Right atrium auricular region (tissue), 2 donors: ENCODE measurements around the gene MLKL. TPM values are rescaled to one million over a fixed set of nuclear protein-coding genes. Genes with fewer than 3 reads are reported as not detected.
A peak's percentile ranks its signal among the peaks of the same experiment; 100 is the strongest.
"Not testable (repeated sequence)": the region's sequence is repeated elsewhere in the genome, so short reads cannot be mapped to it uniquely, and the experiment has no call there.

ENCODE experiments used
- DNase-seq: peaks from one replicate; pipeline ENCODE4 v3.0.0-alpha.2; 2019; ENCODE audit warnings: low spot score
- H3K27ac ChIP-seq, 2 donors: fragments of 200-600 bp; sonication (generic); 1 replicate in 1 of 2; 2 replicates in 1 of 2; pipeline ENCODE4 v1.5.1; 2016 to 2019
- H3K27me3 ChIP-seq, 2 donors: fragments of 200-600 bp; sonication (generic); one replicate each; pipeline versions ENCODE4 v1.5.1 to v1.6.0; 2017 to 2019
- H3K36me3 ChIP-seq: fragments of 200-600 bp; sonication (generic); one replicate; pipeline ENCODE4 v1.5.1; 2016
- H3K4me1 ChIP-seq, 2 donors: fragments of 200-600 bp; sonication (generic); one replicate each; pipeline versions ENCODE4 v1.5.1 to v1.6.0; 2017 to 2019
- H3K4me3 ChIP-seq, 2 donors: fragments of 200-600 bp; sonication (generic); 1 replicate in 1 of 2; 2 replicates in 1 of 2; pipeline ENCODE4 v1.5.1; 2017 to 2019; ENCODE audit warnings: mild to moderate bottlenecking in 1 of 2, moderate library complexity in 1 of 2
- H3K9me3 ChIP-seq, 2 donors: fragments of 200-600 bp; sonication (generic); one replicate each; pipeline ENCODE4 v1.5.1; 2019
- total RNA-seq, 2 donors: library from RNA; depleted of rRNA; stranded (reverse); fragments of >200 nt; gene quantifications; one replicate each; pipeline ENCODE4 v1.1.0, GENCODE V29; 2016
- TF ChIP-seq, protein P1 (sequence below), 2 donors: fragments of 200-600 bp; sonication (generic); IDR thresholded peaks; one replicate each; pipeline ENCODE4 v1.5.1; 2019; ENCODE audit warnings: antibody characterized with exemption in 2 of 2

The MLKL gene
- total RNA-seq, 2 donors from 2014 or later = 4.3 to 6.2 TPM

DNA sequence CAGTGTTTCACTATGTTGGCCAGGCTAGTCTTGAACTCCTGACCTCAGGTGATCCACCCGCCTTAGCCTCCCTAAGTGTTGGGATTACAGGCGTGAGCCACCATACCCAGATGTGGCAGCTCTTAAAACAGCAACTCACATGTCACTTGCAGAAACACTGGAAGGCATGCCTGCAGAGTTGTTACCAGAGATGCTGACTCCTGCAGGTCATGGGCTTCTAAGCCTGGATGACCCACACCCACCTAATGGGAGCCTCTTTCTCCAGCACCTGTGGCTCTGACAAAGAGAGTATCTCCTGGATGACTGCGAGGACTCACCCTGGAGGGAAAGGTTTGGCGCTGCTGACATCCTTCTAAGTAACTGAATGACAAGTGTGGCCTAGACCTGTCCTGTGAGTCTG is 22.8 kb downstream of the MLKL start:
- TF ChIP-seq, protein P1, sequence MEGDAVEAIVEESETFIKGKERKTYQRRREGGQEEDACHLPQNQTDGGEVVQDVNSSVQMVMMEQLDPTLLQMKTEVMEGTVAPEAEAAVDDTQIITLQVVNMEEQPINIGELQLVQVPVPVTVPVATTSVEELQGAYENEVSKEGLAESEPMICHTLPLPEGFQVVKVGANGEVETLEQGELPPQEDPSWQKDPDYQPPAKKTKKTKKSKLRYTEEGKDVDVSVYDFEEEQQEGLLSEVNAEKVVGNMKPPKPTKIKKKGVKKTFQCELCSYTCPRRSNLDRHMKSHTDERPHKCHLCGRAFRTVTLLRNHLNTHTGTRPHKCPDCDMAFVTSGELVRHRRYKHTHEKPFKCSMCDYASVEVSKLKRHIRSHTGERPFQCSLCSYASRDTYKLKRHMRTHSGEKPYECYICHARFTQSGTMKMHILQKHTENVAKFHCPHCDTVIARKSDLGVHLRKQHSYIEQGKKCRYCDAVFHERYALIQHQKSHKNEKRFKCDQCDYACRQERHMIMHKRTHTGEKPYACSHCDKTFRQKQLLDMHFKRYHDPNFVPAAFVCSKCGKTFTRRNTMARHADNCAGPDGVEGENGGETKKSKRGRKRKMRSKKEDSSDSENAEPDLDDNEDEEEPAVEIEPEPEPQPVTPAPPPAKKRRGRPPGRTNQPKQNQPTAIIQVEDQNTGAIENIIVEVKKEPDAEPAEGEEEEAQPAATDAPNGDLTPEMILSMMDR (IDR thresholded peaks at IDR 0.05) = no peak
- no peaks in the 10 kb centered on the region for H3K9me3 ChIP-seq
- H3K27me3 ChIP-seq = no peaks in the 10 kb centered on the region
- no peak overlapping the region for H3K4me3 ChIP-seq
- H3K4me1 ChIP-seq = no peaks in the 10 kb centered on the region
- H3K36me3 ChIP-seq = peaks cover 6% of the 10 kb centered on the region
- no peak overlapping the region for H3K27ac ChIP-seq
- no peak for DNase-seq

DNA sequence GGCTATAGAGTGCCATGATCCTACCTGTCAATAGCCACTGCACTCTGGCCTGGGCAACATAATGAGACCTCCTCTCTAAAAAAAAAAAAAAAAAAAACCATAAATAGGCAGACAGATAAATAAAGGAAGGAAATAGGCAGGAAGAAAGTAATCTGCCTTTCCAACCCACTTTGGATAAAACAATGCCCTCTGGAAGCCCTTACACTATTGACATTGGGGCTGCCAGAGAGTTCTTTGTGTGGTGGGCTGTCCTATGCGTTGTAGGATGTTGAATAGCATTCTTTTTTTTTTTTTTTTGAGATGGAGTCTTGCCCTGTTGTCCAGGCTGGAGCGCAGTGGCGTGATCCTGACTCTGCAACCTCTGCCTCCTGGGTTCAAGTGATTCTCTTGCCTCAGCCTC is 26.8 kb downstream of the MLKL start:
- no peak overlapping the region for H3K27ac ChIP-seq
- H3K27me3 ChIP-seq = no peaks in the 10 kb centered on the region
- no peak overlapping the region for H3K4me3 ChIP-seq
- H3K4me1 ChIP-seq = no peaks in the 10 kb centered on the region
- TF ChIP-seq, protein P1 (IDR thresholded peaks at IDR 0.05) = no peak
- no peaks in the 10 kb centered on the region for H3K9me3 ChIP-seq
- DNase-seq = no peak
- no peaks in the 10 kb centered on the region for H3K36me3 ChIP-seq

DNA sequence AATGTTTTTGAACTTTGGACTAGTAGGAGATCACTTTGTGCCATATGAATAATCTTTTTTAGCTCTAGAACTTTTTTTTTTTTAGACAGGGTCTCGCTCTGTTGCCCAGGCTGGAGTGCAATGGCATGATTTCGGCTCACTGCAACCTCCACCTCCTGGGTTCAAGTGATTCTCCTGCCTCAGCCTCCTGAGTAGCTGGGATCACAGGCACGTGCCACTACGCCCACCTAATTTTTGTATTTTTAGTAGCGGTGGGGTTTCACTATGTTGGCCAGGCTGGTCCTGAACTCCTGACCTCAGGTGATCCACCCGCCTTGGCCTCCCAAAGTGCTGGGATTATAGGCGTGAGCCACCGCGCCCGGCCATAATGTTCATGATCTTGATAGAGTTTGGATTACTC is 31.8 kb downstream of the MLKL start:
- peaks cover 0 to 12% of the 10 kb centered on the region in 2 donors for H3K4me1 ChIP-seq
- not testable (repeated sequence) for H3K36me3 ChIP-seq, DNase-seq, H3K9me3 ChIP-seq, H3K27ac ChIP-seq, H3K27me3 ChIP-seq, H3K4me3 ChIP-seq

DNA sequence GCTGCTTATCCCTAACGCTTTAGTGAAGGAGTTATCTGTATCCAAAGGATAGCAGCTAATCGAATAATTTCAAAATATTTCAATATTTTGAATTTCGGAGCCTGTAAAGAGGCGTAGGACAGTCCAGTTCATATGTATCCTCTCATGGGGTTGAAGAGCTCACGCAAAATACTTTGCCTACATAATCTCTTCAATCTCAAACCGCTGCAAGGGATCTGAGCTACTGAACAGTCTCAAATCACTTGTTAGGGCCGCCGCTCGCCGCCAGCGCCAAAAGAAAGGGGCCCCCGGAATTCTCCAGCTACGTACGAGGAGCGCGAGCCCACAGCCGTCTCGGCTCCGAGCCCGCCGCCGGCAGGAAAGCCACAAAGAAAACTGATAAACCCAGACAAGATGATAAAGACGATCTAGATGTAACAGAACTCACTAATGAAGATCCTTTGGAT is 33.4 kb downstream of the MLKL start:
- Histone ChIP-seq H3K9me3 (no peaks in the 10 kb centered on the region), H3K27ac (peak overlapping the region; percentile 24 to 47), H3K4me3 (peak overlapping the region; percentile 54 to 95), H3K27me3 (no peaks in the 10 kb centered on the region), H3K36me3 (peaks cover 10% of the 10 kb centered on the region), H3K4me1 (peaks cover 0 to 12% of the 10 kb centered on the region in 2 donors)
- TF ChIP-seq, protein P1 (IDR thresholded peaks at IDR 0.05) = no peak
- DNase-seq = no peak

DNA sequence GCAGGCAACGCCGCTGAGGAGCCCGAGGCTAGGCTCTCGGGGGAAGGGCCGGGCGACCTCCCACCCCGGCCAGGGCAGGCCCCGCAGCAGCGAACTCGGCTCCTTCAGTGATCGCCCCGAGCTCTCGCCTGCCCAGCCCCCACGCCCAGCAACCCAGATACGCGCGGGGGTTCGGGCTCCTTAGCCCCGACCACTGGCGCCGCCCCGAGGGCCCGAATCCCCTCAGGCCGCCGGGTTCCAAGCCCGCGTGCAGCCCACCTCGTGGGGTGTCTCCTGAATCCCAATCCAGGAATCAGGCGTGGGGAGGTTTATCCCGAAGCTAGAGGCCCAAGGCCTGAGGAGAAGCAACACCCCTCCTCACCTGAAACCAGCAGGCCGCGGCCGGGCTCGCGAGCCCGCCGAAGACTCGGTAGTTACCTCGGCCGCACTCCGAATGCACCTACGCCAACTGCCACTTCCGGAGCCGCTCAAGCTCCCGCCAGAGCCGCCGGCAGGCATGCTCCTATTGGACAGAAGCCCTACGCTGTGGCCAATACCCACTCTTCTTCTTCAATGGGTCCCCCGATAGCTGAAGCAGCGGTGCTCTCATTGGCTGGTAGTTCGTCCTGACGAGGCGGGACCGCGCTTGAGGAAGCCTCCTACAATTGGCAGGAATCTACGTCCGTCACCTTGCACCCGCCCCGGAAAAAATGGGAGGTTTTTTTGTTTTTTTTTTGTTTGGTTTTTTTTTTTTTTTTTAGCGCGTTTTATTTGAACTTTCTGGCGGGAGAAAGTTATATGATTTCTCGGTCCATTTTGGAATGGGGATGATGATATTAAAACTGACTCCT is 34.0 kb downstream of the MLKL start, which contains the start of gene RFWD3:
Gene RFWD3, minus strand, starts transcription at position 453 of the 830 bp plus-strand sequence. CDS start 5,428 bp downstream, outside the sequence.
- Histone ChIP-seq H3K4me1 (peaks cover 0 to 12% of the 10 kb centered on the region in 2 donors), H3K9me3 (no peaks in the 10 kb centered on the region), H3K4me3 (peak within 1 kb of the TSS; percentile 68 to 95), H3K27me3 (no peaks in the 10 kb centered on the region), H3K36me3 (peaks cover 13% of the 10 kb centered on the region), H3K27ac (peak within 1 kb of the TSS; percentile 47 to 74)
- peak; percentile 99 for DNase-seq
- TF ChIP-seq, protein P1 (IDR thresholded peaks at IDR 0.05) = no peak

DNA sequence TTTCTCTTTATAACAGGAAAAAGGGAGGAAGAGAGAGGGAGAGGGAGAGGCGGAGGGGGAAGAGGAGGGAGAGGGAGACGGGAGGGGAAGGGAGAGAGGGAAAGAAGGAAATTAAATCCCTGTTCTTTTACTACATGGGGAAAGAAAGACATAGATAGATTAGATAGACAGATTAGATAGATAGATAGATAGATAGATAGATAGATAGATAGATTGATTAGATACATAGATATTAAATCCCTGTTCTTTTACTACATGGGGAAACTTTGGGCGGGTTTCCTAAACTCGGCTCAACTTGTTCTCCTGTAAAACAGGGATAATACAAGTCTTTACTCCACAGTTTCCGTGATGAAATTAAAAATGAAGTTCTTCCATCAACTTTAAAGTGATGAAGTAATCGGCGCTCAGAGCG is 34.6 kb downstream of the MLKL start:
- Histone ChIP-seq H3K36me3 (peaks cover 15% of the 10 kb centered on the region), H3K9me3 (no peaks in the 10 kb centered on the region), H3K27me3 (no peaks in the 10 kb centered on the region), H3K4me1 (peaks cover 0 to 12% of the 10 kb centered on the region in 2 donors), H3K4me3 (peak overlapping the region; percentile 68 to 95), H3K27ac (peak overlapping the region; percentile 19 to 74)
- no peak for DNase-seq
- TF ChIP-seq, protein P1 (IDR thresholded peaks at IDR 0.05) = no peak
